ENCODE measurements around the gene TAS2R5. TPM values are rescaled to one million over a fixed set of nuclear protein-coding genes. Genes with fewer than 3 reads are reported as not detected.

The TAS2R5 gene
- 0.16 and 2.7 TPM in 2 replicates for total RNA-seq

GRCh38 chr7:141789917-141790316 is at the start of gene TAS2R5:
TAS2R5 (plus strand) TSS chr7:141790217; CDS start chr7:141790362, 145 bp downstream.

DNA sequence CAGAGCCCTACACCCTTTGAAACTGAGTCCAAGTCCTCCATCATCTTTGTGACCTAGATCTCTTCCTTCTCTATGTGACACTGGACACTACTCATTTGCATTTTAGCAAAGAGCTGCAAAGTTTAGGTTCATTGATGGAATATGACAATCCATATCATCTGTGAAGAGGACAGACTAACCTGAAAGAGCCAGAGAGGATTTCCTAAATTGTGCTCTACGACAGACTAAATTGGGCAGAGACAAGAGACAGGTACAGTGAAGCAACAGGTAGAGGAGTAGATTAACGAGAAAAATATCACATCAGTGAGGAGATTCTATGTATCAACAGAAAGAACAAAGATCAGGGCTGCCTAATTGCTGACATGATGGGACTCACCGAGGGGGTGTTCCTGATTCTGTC is 26.2 kb upstream of the TAS2R5 start, which contains the start of gene TAS2R3:
Gene TAS2R3 (plus strand): TSS at position 301 of the 400 bp plus-strand sequence. CDS start 62 bp downstream, at position 363.

GRCh38 chr7:141776374-141776773 is 13.6 kb upstream of the TAS2R5 start, which contains the start of gene TAS2R4:
TAS2R4 (plus strand) TSS chr7:141776674; CDS start chr7:141778489, 1,815 bp downstream.

Other genes starting within 250 kb of the TAS2R5 start
- gene AGK, start 238.8 kb upstream of the TAS2R5 start, total RNA-seq = 20.6 and 28.0 TPM in 2 replicates
- 3.8 and 4.4 TPM in 2 replicates for gene DENND11, start 88.1 kb upstream of the TAS2R5 start, total RNA-seq
- not detected in 2 replicates for gene WEE2, start 81.9 kb upstream of the TAS2R5 start, total RNA-seq
- gene SSBP1, start 51.9 kb upstream of the TAS2R5 start, total RNA-seq = 170 and 180 TPM in 2 replicates
- not detected in 2 replicates for gene TAS2R3, start 26.1 kb upstream of the TAS2R5 start, total RNA-seq
- gene TAS2R4, start 13.5 kb upstream of the TAS2R5 start, total RNA-seq = under 0.01 and 0.16 TPM in 2 replicates
- not detected in 2 replicates for gene PRSS37, start 51.3 kb downstream of the TAS2R5 start, total RNA-seq
- not detected in 2 replicates for gene OR9A4, start 126.2 kb downstream of the TAS2R5 start, total RNA-seq
- not detected in 2 replicates for gene CLEC5A, start 156.8 kb downstream of the TAS2R5 start, total RNA-seq
- not detected in 2 replicates for gene TAS2R38, start 183.6 kb downstream of the TAS2R5 start, total RNA-seq
- 0.16 TPM in 1 of 2 replicates, not detected in the other for gene MGAM, start 205.7 kb downstream of the TAS2R5 start, total RNA-seq

Data from cardiac atrium fibroblast (primary cell).